HG02981 (cell line): ENCODE results near the gene NPIPA8.
"Not testable (repeated sequence)": the region's sequence is repeated elsewhere in the genome, so short reads cannot be mapped to it uniquely, and the experiment has no call there.

Experiments used
- ATAC-seq: cut with Tn5 transposase; IDR thresholded peaks from one replicate; pipeline ENCODE4 v1.9.1; 2021; ENCODE audit warnings: mild to moderate bottlenecking, moderate library complexity; ENCODE audit not compliant: unreplicated experiment

NPIPA8 gene

DNA sequence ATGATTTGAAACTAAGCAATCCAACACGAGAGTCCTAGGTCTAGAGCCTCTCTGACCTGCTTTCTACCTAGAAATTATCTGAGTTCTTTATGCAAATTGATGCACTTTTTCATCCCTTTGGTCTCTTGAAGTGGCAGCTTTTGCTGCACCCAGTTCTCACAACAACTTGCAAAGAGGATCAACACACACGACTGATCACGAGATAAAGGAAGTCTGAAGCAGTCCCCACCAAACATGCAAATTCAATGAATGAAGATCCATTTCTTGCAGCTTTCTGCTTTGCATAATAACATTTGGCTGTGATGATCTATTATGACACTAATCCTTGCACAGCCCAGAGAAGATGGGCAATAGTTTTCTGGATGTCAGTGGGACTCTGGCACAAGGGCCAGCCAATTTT, 56.2 kb downstream of the NPIPA8 start:
- not testable (repeated sequence) for ATAC-seq

- not testable (repeated sequence) for ATAC-seq
Observed at GRCh38 chr16:18276756-18277155, 59.8 kb downstream of the NPIPA8 start.

DNA sequence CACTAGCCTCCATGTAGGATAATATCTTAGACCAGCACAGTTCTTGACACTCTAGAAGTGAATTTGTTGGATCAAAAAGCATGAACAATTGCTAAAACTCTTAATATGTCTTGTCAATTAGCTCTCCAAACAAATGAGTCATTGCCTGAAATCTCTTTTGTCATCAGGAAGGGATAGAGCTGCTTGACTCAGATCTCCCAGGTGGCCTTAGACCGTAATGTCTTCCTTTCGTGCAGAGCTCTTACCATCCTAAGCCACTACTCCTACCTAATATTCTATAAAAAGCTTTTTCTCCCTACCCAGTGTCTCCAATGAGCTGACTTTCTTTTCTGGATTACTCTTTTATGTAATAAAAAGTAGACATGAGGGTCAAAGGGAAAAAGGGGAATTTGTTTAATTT, 66.4 kb downstream of the NPIPA8 start:
- not testable (repeated sequence) for ATAC-seq
